MM.1S (cell line): ENCODE data around the gene DSC1.

Experiments
- DNase-seq: peaks from one replicate; pipeline ENCODE4 v3.0.0-alpha.2; 2015
- H2AFZ ChIP-seq: fragments of 300-600 bp; sonication (generic); 2 replicates; pipeline ENCODE4 v1.6.0; 2016; ENCODE audit warnings: antibody characterized with exemption, low read length
- H3F3A ChIP-seq: fragments of 300-600 bp; sonication (generic); 2 replicates; pipeline ENCODE4 v1.6.1; 2016; ENCODE audit warnings: mild to moderate bottlenecking, antibody characterized with exemption, low read length, moderate library complexity, mixed read lengths; ENCODE audit not compliant: insufficient read depth
- H3K27ac ChIP-seq: fragments of 300-600 bp; sonication (generic); 2 replicates; pipeline ENCODE4 v1.5.1; 2016; ENCODE audit warnings: mild to moderate bottlenecking, low read length
- H3K27me3 ChIP-seq: fragments of 300-600 bp; sonication (generic); replicated peaks from 2 replicates; pipeline ENCODE4 v1.6.0; 2016; ENCODE audit warnings: low read length; ENCODE audit not compliant: insufficient read depth
- H3K36me3 ChIP-seq: fragments of 300-600 bp; sonication (generic); replicated peaks from 2 replicates; pipeline ENCODE4 v1.6.1; 2016; ENCODE audit warnings: mild to moderate bottlenecking, low read length, mixed read lengths; ENCODE audit not compliant: insufficient read depth
- H3K4me1 ChIP-seq: fragments of 300-600 bp; sonication (generic); 2 replicates; pipeline ENCODE4 v1.6.1; 2016; ENCODE audit warnings: low read length, mixed read lengths
- H3K4me2 ChIP-seq: fragments of 300-600 bp; sonication (generic); 2 replicates; pipeline ENCODE4 v1.6.0; 2016; ENCODE audit warnings: low read depth, low read length
- H3K4me3 ChIP-seq: fragments of 300-600 bp; sonication (generic); 2 replicates; pipeline ENCODE4 v1.5.1; 2016; ENCODE audit warnings: low read length, mixed read lengths
- H3K79me2 ChIP-seq: fragments of 300-600 bp; sonication (generic); 2 replicates; pipeline ENCODE4 v1.6.1; 2016; ENCODE audit warnings: mixed run types, low read length, mixed read lengths
- H3K9ac ChIP-seq: fragments of 300-600 bp; sonication (generic); 2 replicates; pipeline ENCODE4 v1.6.1; 2016; ENCODE audit warnings: low read length, mixed read lengths
- H3K9me2 ChIP-seq: fragments of 300-600 bp; sonication (generic); replicated peaks from 2 replicates; pipeline ENCODE4 v1.6.1; 2016; ENCODE audit warnings: mild to moderate bottlenecking, low read length, mixed read lengths; ENCODE audit not compliant: insufficient read depth
- H3K9me3 ChIP-seq: fragments of 300-600 bp; sonication (generic); replicated peaks from 2 replicates; pipeline ENCODE4 v1.6.1; 2016; ENCODE audit warnings: mild to moderate bottlenecking, low read length, mixed read lengths; ENCODE audit not compliant: insufficient read depth
- H4K20me1 ChIP-seq: fragments of 300-600 bp; sonication (generic); 2 replicates; pipeline ENCODE4 v1.6.1; 2016; ENCODE audit warnings: mild to moderate bottlenecking, low read length, moderate library complexity, mixed read lengths; ENCODE audit not compliant: insufficient read depth
- CTCF ChIP-seq: fragments of 300-600 bp; sonication (generic); IDR thresholded peaks from 2 replicates; pipeline ENCODE4 v1.5.1; 2016; ENCODE audit warnings: antibody characterized with exemption, low read length, mixed read lengths
- EZH2 ChIP-seq: fragments of 300-600 bp; sonication (generic); optimal IDR thresholded peaks from 2 replicates; pipeline ENCODE3; 2017; ENCODE audit warnings: low read depth, mild to moderate bottlenecking, antibody characterized with exemption, low read length, mixed read lengths
- EZH2phosphoT487 ChIP-seq: fragments of 300-600 bp; sonication (generic); IDR thresholded peaks from 2 replicates; pipeline ENCODE4 v1.6.1; 2018; ENCODE audit warnings: antibody characterized with exemption, low read length

Gene DSC1

GRCh38 chr18:31093880-31094279 is 68.8 kb downstream of the DSC1 start:
- H3K27ac ChIP-seq: no peak overlapping the region
- no peaks in the 10 kb centered on the region for H3F3A ChIP-seq
- H3K4me1 ChIP-seq: no peaks in the 10 kb centered on the region
- no peak overlapping the region for H3K9ac ChIP-seq
- H3K9me2 ChIP-seq: no peaks in the 10 kb centered on the region
- H3K4me2 ChIP-seq: no peak overlapping the region
- no peaks in the 10 kb centered on the region for H3K79me2 ChIP-seq
- TF ChIP-seq CTCF (no peak), EZH2 (no peak), EZH2phosphoT487 (no peak)
- no peaks in the 10 kb centered on the region for H3K36me3 ChIP-seq
- no peaks in the 10 kb centered on the region for H3K27me3 ChIP-seq
- DNase-seq: no peak
- H3K4me3 ChIP-seq: no peak overlapping the region
- H2AFZ ChIP-seq: no peak overlapping the region
- no peaks in the 10 kb centered on the region for H4K20me1 ChIP-seq
- no peaks in the 10 kb centered on the region for H3K9me3 ChIP-seq

GRCh38 chr18:31093294-31093693 is 69.4 kb downstream of the DSC1 start:
- Histone ChIP-seq H3K36me3 (no peaks in the 10 kb centered on the region), H3K4me3 (no peak overlapping the region), H4K20me1 (no peaks in the 10 kb centered on the region), H3K4me2 (no peak overlapping the region), H3K27me3 (no peaks in the 10 kb centered on the region), H3K9me2 (no peaks in the 10 kb centered on the region), H3F3A (no peaks in the 10 kb centered on the region), H3K79me2 (no peaks in the 10 kb centered on the region), H3K9ac (no peak overlapping the region), H3K4me1 (no peaks in the 10 kb centered on the region), H2AFZ (no peak overlapping the region), H3K27ac (no peak overlapping the region), H3K9me3 (no peaks in the 10 kb centered on the region)
- DNase-seq: no peak
- TF ChIP-seq CTCF: no peak
- TF ChIP-seq EZH2: no peak
- no peak for TF ChIP-seq EZH2phosphoT487

GRCh38 chr18:31091350-31091749 is 71.3 kb downstream of the DSC1 start:
- Histone ChIP-seq H3K9me3 (no peaks in the 10 kb centered on the region), H3K9ac (no peak overlapping the region), H4K20me1 (no peaks in the 10 kb centered on the region), H3K9me2 (no peaks in the 10 kb centered on the region), H3K4me2 (no peak overlapping the region), H3K4me1 (no peaks in the 10 kb centered on the region), H3K27ac (no peak overlapping the region), H3K36me3 (no peaks in the 10 kb centered on the region), H3F3A (no peaks in the 10 kb centered on the region), H2AFZ (no peak overlapping the region), H3K79me2 (no peaks in the 10 kb centered on the region), H3K4me3 (no peak overlapping the region), H3K27me3 (no peaks in the 10 kb centered on the region)
- no peak for TF ChIP-seq EZH2
- TF ChIP-seq CTCF: no peak
- TF ChIP-seq EZH2phosphoT487: no peak
- no peak for DNase-seq
